HEK293 (cell line): Measurements from ENCODE around the gene SLC10A7.

ENCODE experiments used
- CTCF ChIA-PET: fragments of 350-600 bp; formaldehyde crosslinking; extraction: SDS; loops from one replicate; lab custom pipeline; 2021; ENCODE audit warnings: antibody characterized with exemption; lab: Yijun Ruan, JAX
- POLR2A ChIA-PET: fragments of 300-600 bp; formaldehyde crosslinking; extraction: SDS; loops from one replicate; lab custom pipeline; 2020; ENCODE audit warnings: antibody characterized with exemption, inconsistent platforms; lab: Yijun Ruan, JAX
- H3K27ac ChIP-seq: fragments of 200-500 bp; sonication (Bioruptor generic); 2 replicates; pipeline ENCODE4 v1.5.1; 2014; ENCODE audit warnings: low read depth, low read length, control low read depth, inconsistent platforms; ENCODE audit errors: extremely low read depth
- H3K36me3 ChIP-seq, 2 experiments: fragments of 200-500 bp in 1 of 2; sonication (Bioruptor generic) in 1 of 2; 1 replicate in 1 of 2; 2 replicates in 1 of 2; pipeline ENCODE4 v1.5.1; 2014 to 2017; ENCODE audit warnings: inconsistent platforms in 2 of 2, low read length in 2 of 2; ENCODE audit not compliant: control insufficient read depth in 2 of 2, insufficient read depth in 1 of 2
- H3K4me1 ChIP-seq: fragments of 200-500 bp; sonication (Bioruptor generic); 2 replicates; pipeline ENCODE4 v1.5.1; 2014; ENCODE audit warnings: mild to moderate bottlenecking, low read length, inconsistent platforms; ENCODE audit not compliant: control insufficient read depth, insufficient read depth
- H3K4me3 ChIP-seq: 2 replicates; pipeline ENCODE4 v1.5.1; 2011; ENCODE audit warnings: low read depth, mild to moderate bottlenecking, control low read depth, low read length, moderate library complexity
- H3K9me3 ChIP-seq: fragments of 200-500 bp; sonication (Bioruptor generic); 2 replicates; pipeline ENCODE4 v1.5.1; 2014; ENCODE audit warnings: low read depth, low read length, inconsistent platforms; ENCODE audit not compliant: control insufficient read depth, insufficient read depth
- EGR2 ChIP-seq: fragments of 450-650 bp; formaldehyde crosslinking; IDR thresholded peaks from 2 replicates; pipeline ENCODE4 v1.5.1; 2016; ENCODE audit warnings: low read depth, missing biosample characterization, missing genetic modification characterization
- GLIS1 ChIP-seq: fragments of 450-650 bp; formaldehyde crosslinking; IDR thresholded peaks from 2 replicates; pipeline ENCODE4 v1.5.1; 2016; ENCODE audit warnings: missing biosample characterization, missing genetic modification characterization
- GLIS2 ChIP-seq: fragments of 450-650 bp; formaldehyde crosslinking; IDR thresholded peaks from 2 replicates; pipeline ENCODE4 v1.5.1; 2016; ENCODE audit warnings: missing biosample characterization, missing genetic modification characterization
- HOXA7 ChIP-seq: sonication (generic); formaldehyde crosslinking; IDR thresholded peaks from 2 replicates; pipeline ENCODE4 v1.8.1; 2022; ENCODE audit warnings: missing genetic modification reagents, borderline replicate concordance
- KLF10 ChIP-seq: fragments of 450-650 bp; IDR thresholded peaks from 2 replicates; pipeline ENCODE4 v1.5.1; 2018; ENCODE audit warnings: missing biosample characterization, mild to moderate bottlenecking, missing genetic modification characterization
- OVOL3 ChIP-seq: fragments of 450-650 bp; formaldehyde crosslinking; IDR thresholded peaks from 2 replicates; pipeline ENCODE4 v1.5.1; 2016; ENCODE audit warnings: missing biosample characterization, missing genetic modification characterization
- SCRT1 ChIP-seq: fragments of 450-650 bp; formaldehyde crosslinking; IDR thresholded peaks from 2 replicates; pipeline ENCODE4 v1.5.1; 2016; ENCODE audit warnings: missing biosample characterization, missing genetic modification characterization, borderline replicate concordance
- WT1 ChIP-seq: fragments of 450-650 bp; formaldehyde crosslinking; IDR thresholded peaks from 2 replicates; pipeline ENCODE4 v1.5.1; 2016; ENCODE audit warnings: missing biosample characterization, missing genetic modification characterization
- YY1 ChIP-seq: fragments of 450-650 bp; formaldehyde crosslinking; IDR thresholded peaks from 2 replicates; pipeline ENCODE4 v1.5.1; 2018; ENCODE audit warnings: missing biosample characterization, missing genetic modification characterization
- ZNF114 ChIP-seq: fragments of 450-650 bp; formaldehyde crosslinking; IDR thresholded peaks from 2 replicates; pipeline ENCODE4 v1.5.0; 2017; ENCODE audit warnings: missing biosample characterization, missing genetic modification characterization
- ZNF121 ChIP-seq: fragments of 450-650 bp; formaldehyde crosslinking; IDR thresholded peaks from 2 replicates; pipeline ENCODE4 v1.5.1; 2016; ENCODE audit warnings: missing biosample characterization, missing genetic modification characterization
- ZNF157 ChIP-seq: fragments of 450-650 bp; formaldehyde crosslinking; IDR thresholded peaks from 2 replicates; pipeline ENCODE4 v1.5.1; 2016; ENCODE audit warnings: missing biosample characterization, missing genetic modification characterization
- ZNF16 ChIP-seq: fragments of 450-650 bp; formaldehyde crosslinking; IDR thresholded peaks from 2 replicates; pipeline ENCODE4 v1.5.1; 2016; ENCODE audit warnings: low read depth, missing biosample characterization, missing genetic modification characterization
- ZNF214 ChIP-seq: fragments of 450-650 bp; formaldehyde crosslinking; IDR thresholded peaks from 2 replicates; pipeline ENCODE4 v1.5.1; 2017; ENCODE audit warnings: missing biosample characterization, mild to moderate bottlenecking, missing genetic modification characterization, borderline replicate concordance
- ZNF221 ChIP-seq: fragments of 450-650 bp; formaldehyde crosslinking; IDR thresholded peaks from 2 replicates; pipeline ENCODE4 v1.5.1; 2017; ENCODE audit warnings: missing biosample characterization, missing genetic modification characterization, borderline replicate concordance
- ZNF223 ChIP-seq: fragments of 450-650 bp; formaldehyde crosslinking; IDR thresholded peaks from 2 replicates; pipeline ENCODE4 v1.5.1; 2016; ENCODE audit warnings: missing biosample characterization, missing genetic modification characterization
- ZNF239 ChIP-seq: fragments of 450-650 bp; formaldehyde crosslinking; IDR thresholded peaks from 2 replicates; pipeline ENCODE4 v1.5.1; 2016; ENCODE audit warnings: missing biosample characterization, missing genetic modification characterization
- ZNF529 ChIP-seq: fragments of 450-650 bp; formaldehyde crosslinking; IDR thresholded peaks from 2 replicates; pipeline ENCODE4 v1.5.1; 2017; ENCODE audit warnings: missing genetic modification characterization, missing biosample characterization; ENCODE audit not compliant: insufficient replicate concordance
- ZNF560 ChIP-seq: fragments of 450-650 bp; formaldehyde crosslinking; IDR thresholded peaks from 2 replicates; pipeline ENCODE4 v1.5.1; 2017; ENCODE audit warnings: missing biosample characterization, missing genetic modification characterization, borderline replicate concordance
- ZNF600 ChIP-seq: fragments of 450-650 bp; formaldehyde crosslinking; IDR thresholded peaks from 2 replicates; pipeline ENCODE4 v1.5.1; 2016; ENCODE audit warnings: missing biosample characterization, missing genetic modification characterization
- ZNF670 ChIP-seq: fragments of 450-650 bp; formaldehyde crosslinking; IDR thresholded peaks from 2 replicates; pipeline ENCODE4 v1.5.1; 2016; ENCODE audit warnings: missing biosample characterization, missing genetic modification characterization, low read depth
- ZNF768 ChIP-seq: fragments of 450-650 bp; formaldehyde crosslinking; IDR thresholded peaks from 2 replicates; pipeline ENCODE4 v1.5.1; 2018; ENCODE audit warnings: missing biosample characterization, mild to moderate bottlenecking, missing genetic modification characterization
- ZSCAN23 ChIP-seq: fragments of 450-650 bp; formaldehyde crosslinking; IDR thresholded peaks from 2 replicates; pipeline ENCODE4 v1.5.1; 2016; ENCODE audit warnings: missing biosample characterization, missing genetic modification characterization
- TF ChIP-seq, protein P1 (sequence below): fragments of 450-650 bp; formaldehyde crosslinking; IDR thresholded peaks from 2 replicates; pipeline ENCODE4 v1.5.1; 2016; ENCODE audit warnings: missing biosample characterization, missing genetic modification characterization
- TF ChIP-seq, protein P2 (sequence below): fragments of 450-650 bp; formaldehyde crosslinking; IDR thresholded peaks from 2 replicates; pipeline ENCODE4 v1.5.1; 2017; ENCODE audit warnings: missing biosample characterization, missing genetic modification characterization
- TF ChIP-seq, protein P3 (sequence below): fragments of 450-650 bp; formaldehyde crosslinking; IDR thresholded peaks from 2 replicates; pipeline ENCODE4 v1.5.1; 2016; ENCODE audit warnings: missing biosample characterization, missing genetic modification characterization
- TF ChIP-seq, protein P4 (sequence below): fragments of 450-650 bp; formaldehyde crosslinking; IDR thresholded peaks from 2 replicates; pipeline ENCODE4 v1.5.1; 2017; ENCODE audit warnings: missing biosample characterization, missing genetic modification characterization
- TF ChIP-seq, protein P5 (sequence below): fragments of 450-650 bp; formaldehyde crosslinking; IDR thresholded peaks from 2 replicates; pipeline ENCODE4 v1.5.1; 2017; ENCODE audit warnings: missing biosample characterization, missing genetic modification characterization

Gene SLC10A7

DNA sequence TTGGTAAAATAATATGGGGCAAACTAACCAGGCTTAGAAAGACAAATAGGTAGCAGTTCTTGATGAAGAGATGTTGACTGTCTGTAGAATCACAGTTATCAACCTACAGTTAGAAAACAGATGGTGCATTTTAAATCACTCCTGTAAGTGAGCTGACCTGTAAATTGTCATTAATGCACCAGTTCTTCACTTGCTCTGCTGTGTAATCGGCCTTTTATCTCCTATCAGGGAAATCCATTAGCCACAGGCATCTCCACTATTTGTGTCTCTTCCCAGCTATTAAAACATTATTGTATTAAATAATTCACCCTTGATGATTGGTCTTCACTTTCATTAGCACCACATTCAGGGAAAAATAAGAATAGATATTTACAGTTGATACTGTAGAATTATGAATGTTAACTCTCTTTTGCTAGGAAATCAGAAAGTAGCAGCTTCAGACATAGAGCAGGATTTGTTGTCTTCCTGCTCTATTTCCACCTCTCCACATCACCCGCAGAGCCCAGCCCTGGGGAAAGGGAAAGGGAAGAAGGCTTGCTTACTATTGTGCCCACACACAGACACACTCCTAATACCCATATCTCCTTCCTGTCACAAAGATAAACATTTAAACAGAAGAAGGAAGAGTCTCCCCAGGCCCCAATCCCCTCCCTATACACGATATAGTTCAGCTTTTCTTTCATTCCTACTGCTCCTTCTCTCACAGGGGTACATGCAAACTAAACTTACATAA, 210.3 kb downstream of the SLC10A7 start:
- TF ChIP-seq ZNF600 (no peak), ZNF221 (tag by site-specific recombination) (no peak), HOXA7 (no peak), GLIS2 (no peak), ZNF214 (tag by site-specific recombination) (no peak), KLF10 (tag by site-specific recombination) (no peak), ZNF16 (tag by site-specific recombination) (no peak), ZNF560 (tag by site-specific recombination) (no peak), YY1 (tag by site-specific recombination) (no peak), ZNF239 (tag by site-specific recombination) (no peak), ZNF157 (tag by site-specific recombination) (no peak), ZNF670 (no peak), ZSCAN23 (tag by site-specific recombination) (no peak), OVOL3 (tag by site-specific recombination) (no peak)
- TF ChIP-seq, protein P1, sequence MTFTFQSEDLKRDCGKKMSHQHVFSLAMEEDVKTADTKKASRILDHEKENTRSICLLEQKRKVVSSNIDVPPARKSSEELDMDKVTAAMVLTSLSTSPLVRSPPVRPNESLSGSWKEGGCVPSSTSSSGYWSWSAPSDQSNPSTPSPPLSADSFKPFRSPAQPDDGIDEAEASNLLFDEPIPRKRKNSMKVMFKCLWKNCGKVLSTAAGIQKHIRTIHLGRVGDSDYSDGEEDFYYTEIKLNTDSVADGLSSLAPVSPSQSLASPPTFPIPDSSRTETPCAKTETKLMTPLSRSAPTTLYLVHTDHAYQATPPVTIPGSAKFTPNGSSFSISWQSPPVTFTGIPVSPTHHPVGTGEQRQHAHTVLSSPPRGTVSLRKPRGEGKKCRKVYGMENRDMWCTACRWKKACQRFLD (tag by site-specific recombination): no peak
- TF ChIP-seq, protein P2, sequence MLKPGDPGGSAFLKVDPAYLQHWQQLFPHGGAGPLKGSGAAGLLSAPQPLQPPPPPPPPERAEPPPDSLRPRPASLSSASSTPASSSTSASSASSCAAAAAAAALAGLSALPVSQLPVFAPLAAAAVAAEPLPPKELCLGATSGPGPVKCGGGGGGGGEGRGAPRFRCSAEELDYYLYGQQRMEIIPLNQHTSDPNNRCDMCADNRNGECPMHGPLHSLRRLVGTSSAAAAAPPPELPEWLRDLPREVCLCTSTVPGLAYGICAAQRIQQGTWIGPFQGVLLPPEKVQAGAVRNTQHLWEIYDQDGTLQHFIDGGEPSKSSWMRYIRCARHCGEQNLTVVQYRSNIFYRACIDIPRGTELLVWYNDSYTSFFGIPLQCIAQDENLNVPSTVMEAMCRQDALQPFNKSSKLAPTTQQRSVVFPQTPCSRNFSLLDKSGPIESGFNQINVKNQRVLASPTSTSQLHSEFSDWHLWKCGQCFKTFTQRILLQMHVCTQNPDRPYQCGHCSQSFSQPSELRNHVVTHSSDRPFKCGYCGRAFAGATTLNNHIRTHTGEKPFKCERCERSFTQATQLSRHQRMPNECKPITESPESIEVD: no peak
- TF ChIP-seq, protein P3, sequence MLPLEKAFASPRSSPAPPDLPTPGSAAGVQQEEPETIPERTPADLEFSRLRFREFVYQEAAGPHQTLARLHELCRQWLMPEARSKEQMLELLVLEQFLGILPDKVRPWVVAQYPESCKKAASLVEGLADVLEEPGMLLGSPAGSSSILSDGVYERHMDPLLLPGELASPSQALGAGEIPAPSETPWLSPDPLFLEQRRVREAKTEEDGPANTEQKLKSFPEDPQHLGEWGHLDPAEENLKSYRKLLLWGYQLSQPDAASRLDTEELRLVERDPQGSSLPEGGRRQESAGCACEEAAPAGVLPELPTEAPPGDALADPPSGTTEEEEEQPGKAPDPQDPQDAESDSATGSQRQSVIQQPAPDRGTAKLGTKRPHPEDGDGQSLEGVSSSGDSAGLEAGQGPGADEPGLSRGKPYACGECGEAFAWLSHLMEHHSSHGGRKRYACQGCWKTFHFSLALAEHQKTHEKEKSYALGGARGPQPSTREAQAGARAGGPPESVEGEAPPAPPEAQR (tag by site-specific recombination): no peak
- TF ChIP-seq, protein P4, sequence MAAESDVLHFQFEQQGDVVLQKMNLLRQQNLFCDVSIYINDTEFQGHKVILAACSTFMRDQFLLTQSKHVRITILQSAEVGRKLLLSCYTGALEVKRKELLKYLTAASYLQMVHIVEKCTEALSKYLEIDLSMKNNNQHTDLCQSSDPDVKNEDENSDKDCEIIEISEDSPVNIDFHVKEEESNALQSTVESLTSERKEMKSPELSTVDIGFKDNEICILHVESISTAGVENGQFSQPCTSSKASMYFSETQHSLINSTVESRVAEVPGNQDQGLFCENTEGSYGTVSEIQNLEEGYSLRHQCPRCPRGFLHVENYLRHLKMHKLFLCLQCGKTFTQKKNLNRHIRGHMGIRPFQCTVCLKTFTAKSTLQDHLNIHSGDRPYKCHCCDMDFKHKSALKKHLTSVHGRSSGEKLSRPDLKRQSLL: no peak
- POLR2A ChIA-PET: no interaction called here
- Histone ChIP-seq H3K27ac (no peak overlapping the region), H3K4me1 (no peaks in the 10 kb centered on the region), H3K4me3 (no peak overlapping the region), H3K9me3 (no peaks in the 10 kb centered on the region), H3K36me3 (no peaks in the 10 kb centered on the region)
- CTCF ChIA-PET: interaction anchor here (0.9 kb wide), 1 partner anchor 30 kb away, joined by 3 read pairs; no protein-coding TSS in a partner anchor

DNA sequence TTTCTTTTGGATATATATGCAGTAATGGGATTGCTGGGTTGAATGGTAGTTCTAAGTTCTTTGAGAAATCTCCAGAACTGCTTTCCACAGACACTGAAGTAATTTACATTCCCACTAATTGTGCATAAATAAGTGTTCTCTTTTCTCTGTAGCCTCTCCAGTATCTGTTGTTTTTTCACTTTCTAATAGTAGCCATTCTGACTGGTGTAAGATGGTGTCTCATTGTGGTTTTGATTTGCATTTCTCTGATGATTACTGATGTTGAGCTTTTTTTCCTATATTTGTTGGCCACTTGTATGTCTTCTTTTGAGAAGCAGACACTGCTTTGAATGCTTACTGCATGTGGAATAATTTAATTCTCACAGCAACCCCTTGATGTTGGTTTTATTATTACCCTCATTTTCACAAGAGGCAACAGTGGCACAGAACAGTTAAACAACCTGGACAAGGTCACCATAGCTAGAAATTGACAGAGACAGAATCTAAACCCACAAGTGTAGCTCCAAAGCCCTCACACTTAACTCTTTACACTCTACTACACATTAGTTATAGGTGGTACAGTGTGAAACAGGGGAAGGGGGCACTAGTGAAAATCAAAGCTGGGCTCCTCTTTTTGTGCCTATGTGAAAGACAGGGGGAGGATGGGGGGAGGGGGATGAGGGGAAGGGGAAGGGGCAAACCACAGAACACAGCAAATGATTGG, 211.3 kb downstream of the SLC10A7 start:
- no peaks in the 10 kb centered on the region for H3K36me3 ChIP-seq
- H3K27ac ChIP-seq: no peak overlapping the region
- no peaks in the 10 kb centered on the region for H3K4me1 ChIP-seq
- CTCF ChIA-PET: interaction anchor here (0.9 kb wide), 1 partner anchor 31 kb away, joined by 3 read pairs; no protein-coding TSS in a partner anchor
- H3K4me3 ChIP-seq: no peak overlapping the region
- H3K9me3 ChIP-seq: no peaks in the 10 kb centered on the region
- POLR2A ChIA-PET: no interaction called here
- TF ChIP-seq EGR2 (no peak), ZNF223 (tag by site-specific recombination) (no peak), ZNF529 (no peak), ZNF768 (tag by site-specific recombination) (no peak), GLIS1 (no peak), SCRT1 (tag by site-specific recombination) (no peak), WT1 (tag by site-specific recombination) (no peak), ZNF114 (tag by site-specific recombination) (no peak), ZNF121 (tag by site-specific recombination) (no peak)
- TF ChIP-seq, protein P5, sequence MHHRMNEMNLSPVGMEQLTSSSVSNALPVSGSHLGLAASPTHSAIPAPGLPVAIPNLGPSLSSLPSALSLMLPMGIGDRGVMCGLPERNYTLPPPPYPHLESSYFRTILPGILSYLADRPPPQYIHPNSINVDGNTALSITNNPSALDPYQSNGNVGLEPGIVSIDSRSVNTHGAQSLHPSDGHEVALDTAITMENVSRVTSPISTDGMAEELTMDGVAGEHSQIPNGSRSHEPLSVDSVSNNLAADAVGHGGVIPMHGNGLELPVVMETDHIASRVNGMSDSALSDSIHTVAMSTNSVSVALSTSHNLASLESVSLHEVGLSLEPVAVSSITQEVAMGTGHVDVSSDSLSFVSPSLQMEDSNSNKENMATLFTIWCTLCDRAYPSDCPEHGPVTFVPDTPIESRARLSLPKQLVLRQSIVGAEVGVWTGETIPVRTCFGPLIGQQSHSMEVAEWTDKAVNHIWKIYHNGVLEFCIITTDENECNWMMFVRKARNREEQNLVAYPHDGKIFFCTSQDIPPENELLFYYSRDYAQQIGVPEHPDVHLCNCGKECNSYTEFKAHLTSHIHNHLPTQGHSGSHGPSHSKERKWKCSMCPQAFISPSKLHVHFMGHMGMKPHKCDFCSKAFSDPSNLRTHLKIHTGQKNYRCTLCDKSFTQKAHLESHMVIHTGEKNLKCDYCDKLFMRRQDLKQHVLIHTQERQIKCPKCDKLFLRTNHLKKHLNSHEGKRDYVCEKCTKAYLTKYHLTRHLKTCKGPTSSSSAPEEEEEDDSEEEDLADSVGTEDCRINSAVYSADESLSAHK (tag by site-specific recombination): no peak
